Measurements from ENCODE around the gene BACH1. TPM values are rescaled to one million over a fixed set of nuclear protein-coding genes. Genes with fewer than 3 reads are reported as not detected.
A peak's percentile ranks its signal among the peaks of the same experiment; 100 is the strongest.

BACH1 gene
- total RNA-seq, 1 donor from 2014 or later: 93.1 TPM

DNA sequence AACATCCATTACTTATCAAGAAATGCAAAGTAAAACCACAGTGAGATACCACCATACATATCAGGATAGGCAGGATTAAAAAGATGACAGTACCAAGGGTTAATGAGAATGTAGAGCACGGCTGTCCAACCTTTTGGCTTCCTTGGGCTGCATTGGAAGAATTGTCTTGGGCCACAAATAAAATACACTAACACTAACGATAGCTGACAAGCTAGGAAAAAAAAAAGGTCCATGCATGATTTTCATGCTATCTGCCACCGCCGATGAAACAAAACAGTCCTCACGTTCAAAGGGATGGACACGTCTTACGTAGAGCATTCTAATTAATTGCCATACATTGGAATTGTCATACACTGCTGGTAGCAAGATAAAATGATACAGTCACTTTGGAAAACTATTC is 14.3 kb downstream of the BACH1 start:
- H3K4me2 ChIP-seq (ENCODE audit: low read length): no peak overlapping the region
- no peak for FAIRE-seq
- peaks cover 26% of the 10 kb centered on the region for H3K4me1 ChIP-seq (ENCODE audit: insufficient read depth, low read length)
- H3K27me3 ChIP-seq (ENCODE audit: insufficient read depth, low read length): no peaks in the 10 kb centered on the region
- H3K79me2 ChIP-seq (ENCODE audit: insufficient read depth, low read length): peaks cover 100% of the 10 kb centered on the region
- H3K9ac ChIP-seq (ENCODE audit: low read length): no peak overlapping the region
- no peaks in the 10 kb centered on the region for H3K9me3 Mint-ChIP-seq (ENCODE audit: unreplicated experiment)
- H2AFZ ChIP-seq (ENCODE audit: low read depth, low read length): no peak overlapping the region
- H3K36me3 ChIP-seq (ENCODE audit: insufficient read depth, low read length): peaks cover 15% of the 10 kb centered on the region
- H3K27me3 Mint-ChIP-seq (ENCODE audit: low read depth, unreplicated experiment): no peaks in the 10 kb centered on the region
- peaks cover 34% of the 10 kb centered on the region for H3K4me1 Mint-ChIP-seq (ENCODE audit: low read depth, unreplicated experiment)
- H3K4me3 ChIP-seq (ENCODE audit: insufficient read depth, low read depth, low read length): no peak overlapping the region
- H3K27ac Mint-ChIP-seq (ENCODE audit: unreplicated experiment): no peak overlapping the region
- DNase-seq (ENCODE audit: low read depth): no peak
- H4K20me1 ChIP-seq (ENCODE audit: insufficient read depth, low read length): peaks cover 96% of the 10 kb centered on the region
- no peak overlapping the region for H3K27ac ChIP-seq (ENCODE audit: low read depth, low read length)
- TF ChIP-seq, protein P1, sequence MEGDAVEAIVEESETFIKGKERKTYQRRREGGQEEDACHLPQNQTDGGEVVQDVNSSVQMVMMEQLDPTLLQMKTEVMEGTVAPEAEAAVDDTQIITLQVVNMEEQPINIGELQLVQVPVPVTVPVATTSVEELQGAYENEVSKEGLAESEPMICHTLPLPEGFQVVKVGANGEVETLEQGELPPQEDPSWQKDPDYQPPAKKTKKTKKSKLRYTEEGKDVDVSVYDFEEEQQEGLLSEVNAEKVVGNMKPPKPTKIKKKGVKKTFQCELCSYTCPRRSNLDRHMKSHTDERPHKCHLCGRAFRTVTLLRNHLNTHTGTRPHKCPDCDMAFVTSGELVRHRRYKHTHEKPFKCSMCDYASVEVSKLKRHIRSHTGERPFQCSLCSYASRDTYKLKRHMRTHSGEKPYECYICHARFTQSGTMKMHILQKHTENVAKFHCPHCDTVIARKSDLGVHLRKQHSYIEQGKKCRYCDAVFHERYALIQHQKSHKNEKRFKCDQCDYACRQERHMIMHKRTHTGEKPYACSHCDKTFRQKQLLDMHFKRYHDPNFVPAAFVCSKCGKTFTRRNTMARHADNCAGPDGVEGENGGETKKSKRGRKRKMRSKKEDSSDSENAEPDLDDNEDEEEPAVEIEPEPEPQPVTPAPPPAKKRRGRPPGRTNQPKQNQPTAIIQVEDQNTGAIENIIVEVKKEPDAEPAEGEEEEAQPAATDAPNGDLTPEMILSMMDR (IDR thresholded peaks at IDR 0.05; ENCODE audit: insufficient read depth, low read depth, low read length): no peak
- TF ChIP-seq EZH2 (IDR thresholded peaks at IDR 0.05; ENCODE audit: insufficient read depth, low read length): no peak
- peaks cover 9% of the 10 kb centered on the region for H3K36me3 Mint-ChIP-seq (ENCODE audit: low read depth, unreplicated experiment)
- H3K4me3 Mint-ChIP-seq (ENCODE audit: unreplicated experiment): no peak overlapping the region
- no peaks in the 10 kb centered on the region for H3K9me3 ChIP-seq (ENCODE audit: insufficient read depth, low read depth, low read length)

DNA sequence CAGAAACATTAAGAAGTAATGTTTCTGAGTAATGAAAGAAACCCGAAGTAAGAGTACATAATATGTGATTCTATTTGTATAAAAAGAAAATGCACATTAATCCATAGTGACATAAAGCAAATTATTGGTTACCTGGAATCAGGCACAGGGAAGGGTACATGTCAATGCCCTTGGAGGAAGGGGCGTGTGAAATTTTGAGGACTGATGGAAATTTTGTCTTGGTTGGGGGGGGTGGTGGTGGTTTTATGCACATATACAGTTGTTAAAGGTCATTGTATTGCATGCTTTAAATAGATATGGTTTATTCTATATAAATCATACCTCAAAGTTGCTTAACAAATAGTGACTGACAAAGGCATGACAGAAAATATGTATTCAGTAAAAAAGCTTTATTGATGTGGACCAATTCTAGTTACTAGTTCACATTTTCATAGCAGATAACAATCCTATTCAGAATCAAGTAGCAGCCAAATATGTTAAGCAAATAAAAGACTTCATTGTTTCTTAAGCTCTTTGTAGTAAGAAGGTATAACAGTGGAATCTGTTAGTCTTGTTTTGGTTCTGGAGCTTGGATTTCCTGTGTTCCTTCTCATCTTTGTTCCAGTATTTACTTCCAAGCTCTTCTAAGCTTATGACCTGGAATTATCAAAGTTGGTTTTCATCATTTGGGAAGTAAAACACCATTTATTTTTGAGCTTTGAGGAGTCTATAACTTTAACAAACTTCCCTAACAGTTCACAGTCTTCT is 15.1 kb downstream of the BACH1 start:
- Mint-ChIP-seq H3K36me3 (ENCODE audit: low read depth, unreplicated experiment) (peaks cover 9% of the 10 kb centered on the region), H3K27ac (ENCODE audit: unreplicated experiment) (peak overlapping the region; percentile 67), H3K4me1 (ENCODE audit: low read depth, unreplicated experiment) (peaks cover 40% of the 10 kb centered on the region), H3K9me3 (ENCODE audit: unreplicated experiment) (no peaks in the 10 kb centered on the region), H3K27me3 (ENCODE audit: low read depth, unreplicated experiment) (no peaks in the 10 kb centered on the region), H3K4me3 (ENCODE audit: unreplicated experiment) (no peak overlapping the region)
- Histone ChIP-seq H3K27ac (ENCODE audit: low read depth, low read length) (no peak overlapping the region), H3K36me3 (ENCODE audit: insufficient read depth, low read length) (peaks cover 13% of the 10 kb centered on the region), H3K4me1 (ENCODE audit: insufficient read depth, low read length) (peaks cover 29% of the 10 kb centered on the region), H3K9me3 (ENCODE audit: insufficient read depth, low read depth, low read length) (no peaks in the 10 kb centered on the region), H3K79me2 (ENCODE audit: insufficient read depth, low read length) (peaks cover 100% of the 10 kb centered on the region), H3K4me3 (ENCODE audit: insufficient read depth, low read depth, low read length) (no peak overlapping the region), H2AFZ (ENCODE audit: low read depth, low read length) (no peak overlapping the region), H4K20me1 (ENCODE audit: insufficient read depth, low read length) (peaks cover 96% of the 10 kb centered on the region), H3K9ac (ENCODE audit: low read length) (no peak overlapping the region), H3K27me3 (ENCODE audit: insufficient read depth, low read length) (no peaks in the 10 kb centered on the region), H3K4me2 (ENCODE audit: low read length) (peak overlapping the region; percentile 6)
- DNase-seq (ENCODE audit: low read depth): no peak
- TF ChIP-seq EZH2 (IDR thresholded peaks at IDR 0.05; ENCODE audit: insufficient read depth, low read length): no peak
- no peak for FAIRE-seq

DNA sequence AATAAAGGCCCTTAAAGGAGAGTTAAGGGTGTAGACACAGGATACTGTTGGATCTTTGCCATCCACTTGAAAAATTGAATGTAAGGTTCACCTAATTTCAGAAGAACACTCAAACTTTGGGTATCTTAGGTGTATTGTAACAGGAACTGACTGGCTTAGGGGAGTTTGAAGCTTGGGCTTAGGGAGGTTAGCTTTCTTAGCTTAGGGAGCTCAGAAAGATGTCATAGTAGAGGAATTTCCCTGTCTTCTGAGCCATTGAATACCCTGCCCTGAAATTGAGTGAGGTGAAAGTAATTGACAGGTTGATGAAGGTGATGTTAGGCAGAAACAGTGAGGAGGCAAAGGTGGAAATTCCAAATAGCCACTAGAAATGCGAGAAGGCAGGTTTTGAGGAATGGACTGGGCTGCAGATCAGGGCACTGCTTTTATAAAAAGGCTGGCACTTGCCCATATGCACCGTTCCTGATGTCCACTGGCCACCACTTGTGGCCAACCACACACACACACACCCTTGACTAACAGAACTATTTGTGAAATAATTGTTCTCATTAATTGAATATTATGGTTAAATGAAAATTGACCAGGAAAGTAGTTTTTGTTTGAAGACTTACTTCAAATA is 16.5 kb downstream of the BACH1 start:
- H3K36me3 ChIP-seq (ENCODE audit: insufficient read depth, low read length): peaks cover 12% of the 10 kb centered on the region
- H3K27me3 ChIP-seq (ENCODE audit: insufficient read depth, low read length): no peaks in the 10 kb centered on the region
- FAIRE-seq (peak; percentile 5), DNase-seq (ENCODE audit: low read depth) (peak; percentile 9)
- peaks cover 29% of the 10 kb centered on the region for H3K4me1 ChIP-seq (ENCODE audit: insufficient read depth, low read length)
- no peak overlapping the region for H3K27ac ChIP-seq (ENCODE audit: low read depth, low read length)
- H3K9ac ChIP-seq (ENCODE audit: low read length): no peak overlapping the region
- no peaks in the 10 kb centered on the region for H3K9me3 Mint-ChIP-seq (ENCODE audit: unreplicated experiment)
- peaks cover 9% of the 10 kb centered on the region for H3K36me3 Mint-ChIP-seq (ENCODE audit: low read depth, unreplicated experiment)
- H3K4me3 Mint-ChIP-seq (ENCODE audit: unreplicated experiment): no peak overlapping the region
- H3K4me3 ChIP-seq (ENCODE audit: insufficient read depth, low read depth, low read length): no peak overlapping the region
- peaks cover 100% of the 10 kb centered on the region for H3K79me2 ChIP-seq (ENCODE audit: insufficient read depth, low read length)
- H4K20me1 ChIP-seq (ENCODE audit: insufficient read depth, low read length): peaks cover 98% of the 10 kb centered on the region
- peaks cover 45% of the 10 kb centered on the region for H3K4me1 Mint-ChIP-seq (ENCODE audit: low read depth, unreplicated experiment)
- no peaks in the 10 kb centered on the region for H3K27me3 Mint-ChIP-seq (ENCODE audit: low read depth, unreplicated experiment)
- peak overlapping the region; percentile 33 for H3K4me2 ChIP-seq (ENCODE audit: low read length)
- H3K27ac Mint-ChIP-seq (ENCODE audit: unreplicated experiment): no peak overlapping the region
- no peaks in the 10 kb centered on the region for H3K9me3 ChIP-seq (ENCODE audit: insufficient read depth, low read depth, low read length)
- TF ChIP-seq EZH2 (IDR thresholded peaks at IDR 0.05; ENCODE audit: insufficient read depth, low read length): no peak
- TF ChIP-seq, protein P1 (IDR thresholded peaks at IDR 0.05; ENCODE audit: insufficient read depth, low read depth, low read length): no peak
- H2AFZ ChIP-seq (ENCODE audit: low read depth, low read length): no peak overlapping the region

All from astrocyte (in vitro differentiated cells and primary cell).